ENCODE data around the gene DMRT1. TPM values are rescaled to one million over a fixed set of nuclear protein-coding genes. Genes with fewer than 3 reads are reported as not detected.

The DMRT1 gene
- total and polyA plus RNA-seq, 2 donors (not counting 1 experiment from before 2014, with no cell fraction given): not detected

DNA sequence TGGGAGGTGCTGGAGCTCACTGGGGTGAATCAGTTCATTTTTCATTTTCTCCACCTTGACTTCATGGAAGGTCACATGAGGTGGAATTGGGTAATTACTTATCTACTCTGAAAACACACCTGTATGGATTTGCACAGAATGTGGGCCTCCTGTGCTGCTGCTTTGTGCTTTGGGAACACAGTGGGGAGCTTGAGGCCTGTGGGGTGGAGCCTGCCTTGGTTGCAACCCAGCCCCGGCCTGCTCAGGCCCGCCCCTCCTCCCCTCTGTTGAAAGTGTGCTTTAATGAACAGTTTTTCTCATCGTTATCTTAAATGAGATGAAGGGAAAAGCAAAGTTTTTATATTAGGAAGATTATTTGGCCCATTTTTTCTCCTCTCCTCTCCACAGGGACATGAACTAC, 106.5 kb downstream of the DMRT1 start:
- Histone ChIP-seq H3K9me3 (ENCODE audit: control insufficient read depth, insufficient read depth, low read depth, low read length) (no peaks in the 10 kb centered on the region), H3K27ac (ENCODE audit: insufficient read depth, low read length) (no peak overlapping the region), H3K36me3 (ENCODE audit: control insufficient read depth, insufficient read depth, low read length) (no peaks in the 10 kb centered on the region), H3K4me1 (ENCODE audit: control insufficient read depth, extremely low read depth, insufficient read depth, low read length) (no peaks in the 10 kb centered on the region), H3K79me2 (ENCODE audit: control insufficient read depth, insufficient read depth, low read length) (no peaks in the 10 kb centered on the region), H4K20me1 (ENCODE audit: control insufficient read depth, extremely low read depth, insufficient read depth, low read length) (no peaks in the 10 kb centered on the region), H2AFZ (ENCODE audit: low read length) (no peak overlapping the region), H3K9ac (ENCODE audit: insufficient read depth, low read length) (no peak overlapping the region), H3K4me2 (ENCODE audit: extremely low read depth, insufficient read depth, low read length) (no peak overlapping the region), H3K27me3 (ENCODE audit: control insufficient read depth, insufficient read depth, low read length) (no peaks in the 10 kb centered on the region), H3K4me3 (replicated peaks in 1 of 4; ENCODE audit: control extremely low read depth in 1 of 4, insufficient read depth in 1 of 4, low read depth in 3 of 4, low read length in 4 of 4) (no peak overlapping the region)
- DNase-seq (ENCODE audit: low read depth in 2 of 2): no peak
- TF ChIP-seq EZH2 (IDR thresholded peaks at IDR 0.05; ENCODE audit: low read length, missing control alignments): no peak
- TF ChIP-seq, protein P1, sequence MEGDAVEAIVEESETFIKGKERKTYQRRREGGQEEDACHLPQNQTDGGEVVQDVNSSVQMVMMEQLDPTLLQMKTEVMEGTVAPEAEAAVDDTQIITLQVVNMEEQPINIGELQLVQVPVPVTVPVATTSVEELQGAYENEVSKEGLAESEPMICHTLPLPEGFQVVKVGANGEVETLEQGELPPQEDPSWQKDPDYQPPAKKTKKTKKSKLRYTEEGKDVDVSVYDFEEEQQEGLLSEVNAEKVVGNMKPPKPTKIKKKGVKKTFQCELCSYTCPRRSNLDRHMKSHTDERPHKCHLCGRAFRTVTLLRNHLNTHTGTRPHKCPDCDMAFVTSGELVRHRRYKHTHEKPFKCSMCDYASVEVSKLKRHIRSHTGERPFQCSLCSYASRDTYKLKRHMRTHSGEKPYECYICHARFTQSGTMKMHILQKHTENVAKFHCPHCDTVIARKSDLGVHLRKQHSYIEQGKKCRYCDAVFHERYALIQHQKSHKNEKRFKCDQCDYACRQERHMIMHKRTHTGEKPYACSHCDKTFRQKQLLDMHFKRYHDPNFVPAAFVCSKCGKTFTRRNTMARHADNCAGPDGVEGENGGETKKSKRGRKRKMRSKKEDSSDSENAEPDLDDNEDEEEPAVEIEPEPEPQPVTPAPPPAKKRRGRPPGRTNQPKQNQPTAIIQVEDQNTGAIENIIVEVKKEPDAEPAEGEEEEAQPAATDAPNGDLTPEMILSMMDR (conservative IDR thresholded peaks at IDR 0.05 in 1 of 2, IDR thresholded peaks at IDR 0.05 in 1 of 2; ENCODE audit: low read depth in 1 of 2, low read length in 2 of 2): no peak

GRCh38 chr9:948497-948896, 107.0 kb downstream of the DMRT1 start:
- no peak for TF ChIP-seq EZH2 (IDR thresholded peaks at IDR 0.05; ENCODE audit: low read length, missing control alignments)
- TF ChIP-seq, protein P1 (conservative IDR thresholded peaks at IDR 0.05 in 1 of 2, IDR thresholded peaks at IDR 0.05 in 1 of 2; ENCODE audit: low read depth in 1 of 2, low read length in 2 of 2): no peak
- DNase-seq (ENCODE audit: low read depth in 2 of 2): no peak
- no peak overlapping the region for H2AFZ ChIP-seq (ENCODE audit: low read length)
- no peak overlapping the region for H3K27ac ChIP-seq (ENCODE audit: insufficient read depth, low read length)
- H3K9me3 ChIP-seq (ENCODE audit: control insufficient read depth, insufficient read depth, low read depth, low read length): no peaks in the 10 kb centered on the region
- no peaks in the 10 kb centered on the region for H3K79me2 ChIP-seq (ENCODE audit: control insufficient read depth, insufficient read depth, low read length)
- H4K20me1 ChIP-seq (ENCODE audit: control insufficient read depth, extremely low read depth, insufficient read depth, low read length): no peaks in the 10 kb centered on the region
- H3K27me3 ChIP-seq (ENCODE audit: control insufficient read depth, insufficient read depth, low read length): no peaks in the 10 kb centered on the region
- H3K4me2 ChIP-seq (ENCODE audit: extremely low read depth, insufficient read depth, low read length): no peak overlapping the region
- H3K4me1 ChIP-seq (ENCODE audit: control insufficient read depth, extremely low read depth, insufficient read depth, low read length): no peaks in the 10 kb centered on the region
- no peak overlapping the region for H3K9ac ChIP-seq (ENCODE audit: insufficient read depth, low read length)
- no peak overlapping the region for H3K4me3 ChIP-seq (replicated peaks in 1 of 4; ENCODE audit: control extremely low read depth in 1 of 4, insufficient read depth in 1 of 4, low read depth in 3 of 4, low read length in 4 of 4)
- H3K36me3 ChIP-seq (ENCODE audit: control insufficient read depth, insufficient read depth, low read length): no peaks in the 10 kb centered on the region

GRCh38 chr9:950139-950538, 108.6 kb downstream of the DMRT1 start:
- H3K79me2 ChIP-seq (ENCODE audit: control insufficient read depth, insufficient read depth, low read length): no peaks in the 10 kb centered on the region
- no peak overlapping the region for H3K4me3 ChIP-seq (replicated peaks in 1 of 4; ENCODE audit: control extremely low read depth in 1 of 4, insufficient read depth in 1 of 4, low read depth in 3 of 4, low read length in 4 of 4)
- H3K4me1 ChIP-seq (ENCODE audit: control insufficient read depth, extremely low read depth, insufficient read depth, low read length): no peaks in the 10 kb centered on the region
- H3K9ac ChIP-seq (ENCODE audit: insufficient read depth, low read length): no peak overlapping the region
- H3K27me3 ChIP-seq (ENCODE audit: control insufficient read depth, insufficient read depth, low read length): no peaks in the 10 kb centered on the region
- DNase-seq (ENCODE audit: low read depth in 2 of 2): no peak
- H3K4me2 ChIP-seq (ENCODE audit: extremely low read depth, insufficient read depth, low read length): no peak overlapping the region
- H4K20me1 ChIP-seq (ENCODE audit: control insufficient read depth, extremely low read depth, insufficient read depth, low read length): no peaks in the 10 kb centered on the region
- H3K9me3 ChIP-seq (ENCODE audit: control insufficient read depth, insufficient read depth, low read depth, low read length): no peaks in the 10 kb centered on the region
- H2AFZ ChIP-seq (ENCODE audit: low read length): no peak overlapping the region
- no peak overlapping the region for H3K27ac ChIP-seq (ENCODE audit: insufficient read depth, low read length)
- H3K36me3 ChIP-seq (ENCODE audit: control insufficient read depth, insufficient read depth, low read length): no peaks in the 10 kb centered on the region
- TF ChIP-seq, protein P1 (conservative IDR thresholded peaks at IDR 0.05 in 1 of 2, IDR thresholded peaks at IDR 0.05 in 1 of 2; ENCODE audit: low read depth in 1 of 2, low read length in 2 of 2): no peak
- no peak for TF ChIP-seq EZH2 (IDR thresholded peaks at IDR 0.05; ENCODE audit: low read length, missing control alignments)

All from fibroblast of lung (primary cell).